HEK293 (cell line): ENCODE data around the gene RAPGEFL1.

ENCODE experiments used
- BCL11A ChIP-seq: fragments of 450-650 bp; formaldehyde crosslinking; IDR thresholded peaks from 2 replicates; pipeline ENCODE4 v1.5.1; 2016; ENCODE audit warnings: low read depth, missing biosample characterization, missing genetic modification characterization
- CTCF ChIP-seq: fragments of 450-650 bp; formaldehyde crosslinking; IDR thresholded peaks from 2 replicates; pipeline ENCODE4 v1.5.1; 2016; ENCODE audit warnings: missing biosample characterization, missing genetic modification characterization
- HIC1 ChIP-seq: fragments of 450-650 bp; formaldehyde crosslinking; IDR thresholded peaks from 2 replicates; pipeline ENCODE4 v1.5.1; 2016; ENCODE audit warnings: missing biosample characterization, missing genetic modification characterization
- HOXA7 ChIP-seq: sonication (generic); formaldehyde crosslinking; IDR thresholded peaks from 2 replicates; pipeline ENCODE4 v1.8.1; 2022; ENCODE audit warnings: missing genetic modification reagents, borderline replicate concordance
- PATZ1 ChIP-seq: fragments of 450-650 bp; formaldehyde crosslinking; IDR thresholded peaks from 2 replicates; pipeline ENCODE4 v1.5.1; 2016; ENCODE audit warnings: missing biosample characterization, missing genetic modification characterization
- TCF7L2 ChIP-seq: IDR thresholded peaks from 2 replicates; pipeline ENCODE4 v1.6.1; 2011; ENCODE audit warnings: low read depth, mild to moderate bottlenecking, inconsistent platforms, low read length, moderate library complexity, borderline replicate concordance
- ZBTB1 ChIP-seq: fragments of 450-650 bp; formaldehyde crosslinking; IDR thresholded peaks from 2 replicates; pipeline ENCODE4 v1.5.1; 2016; ENCODE audit warnings: missing biosample characterization, missing genetic modification characterization
- ZNF175 ChIP-seq: fragments of 450-650 bp; formaldehyde crosslinking; IDR thresholded peaks from 2 replicates; pipeline ENCODE4 v1.5.1; 2016; ENCODE audit warnings: missing biosample characterization, missing genetic modification characterization
- ZNF521 ChIP-seq: fragments of 450-650 bp; formaldehyde crosslinking; IDR thresholded peaks from 2 replicates; pipeline ENCODE4 v1.5.1; 2017; ENCODE audit warnings: missing biosample characterization, mild to moderate bottlenecking, missing genetic modification characterization
- ZNF645 ChIP-seq: fragments of 450-650 bp; formaldehyde crosslinking; IDR thresholded peaks from 2 replicates; pipeline ENCODE4; 2016; ENCODE audit warnings: missing biosample characterization, missing genetic modification characterization
- ZSCAN4 ChIP-seq: fragments of 450-650 bp; formaldehyde crosslinking; IDR thresholded peaks from 2 replicates; pipeline ENCODE4 v1.5.1; 2017; ENCODE audit warnings: missing biosample characterization, missing genetic modification characterization

GRCh38 chr17:40218006-40218739, 40.9 kb downstream of the RAPGEFL1 start:
- no peak for TF ChIP-seq CTCF
- no peak for TF ChIP-seq BCL11A
- TF ChIP-seq ZNF521, result no peak
- no peak for TF ChIP-seq TCF7L2
- no peak for TF ChIP-seq ZNF175 (tag by site-specific recombination)
- no peak for TF ChIP-seq ZBTB1 (tag by site-specific recombination)
- no peak for TF ChIP-seq HOXA7 (CRISPR knock-in tag)
- TF ChIP-seq HIC1, result no peak
- TF ChIP-seq ZNF645 (tag by site-specific recombination), result no peak
- no peak for TF ChIP-seq PATZ1 (tag by site-specific recombination)
- TF ChIP-seq ZSCAN4 (tag by site-specific recombination), result no peak
